ENCODE results near the gene COL4A2. TPM values are rescaled to one million over a fixed set of nuclear protein-coding genes. Genes with fewer than 3 reads are reported as not detected.

COL4A2 gene
- polyA plus RNA-seq, 3 donors: 93.5 to 632 (median 260) TPM

DNA sequence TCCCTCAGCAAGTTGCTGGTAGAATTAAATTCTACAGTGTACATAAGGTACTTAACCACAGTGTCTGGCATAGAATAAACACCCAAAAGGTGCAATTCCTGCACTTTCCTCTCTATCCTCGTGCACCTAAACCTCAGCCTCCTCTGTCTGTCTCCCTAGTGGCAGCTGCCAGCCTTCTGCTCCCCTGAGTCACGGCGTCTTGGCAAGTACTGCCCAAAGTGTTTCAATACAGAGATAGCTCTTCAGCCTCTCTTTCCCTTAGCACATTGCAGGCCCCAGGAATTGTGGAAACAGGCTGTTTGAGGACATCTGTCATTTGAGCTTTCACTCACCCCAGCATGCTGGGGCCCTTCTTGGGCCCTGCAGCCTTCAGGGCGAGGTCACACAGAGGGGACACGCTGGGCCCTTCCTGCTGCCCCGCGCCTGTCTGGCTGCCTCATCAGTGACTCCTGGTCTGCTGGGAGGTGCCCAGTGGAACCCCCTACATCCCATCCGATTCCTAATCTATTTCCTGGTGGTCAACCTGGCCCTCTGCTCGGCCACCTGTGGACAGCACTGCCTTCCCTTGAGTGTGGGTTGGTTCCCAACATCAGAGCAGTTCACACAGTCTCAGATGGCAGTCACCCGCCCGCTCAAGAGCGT, 19.3 kb downstream of the COL4A2 start:
- no peak overlapping the region for H3K27ac ChIP-seq (ENCODE audit: low read depth, low read length)
- WGBS, 3 donors: 60 to 81% (median 75%) methylated on average over 12 of the region's 12 CpGs

DNA sequence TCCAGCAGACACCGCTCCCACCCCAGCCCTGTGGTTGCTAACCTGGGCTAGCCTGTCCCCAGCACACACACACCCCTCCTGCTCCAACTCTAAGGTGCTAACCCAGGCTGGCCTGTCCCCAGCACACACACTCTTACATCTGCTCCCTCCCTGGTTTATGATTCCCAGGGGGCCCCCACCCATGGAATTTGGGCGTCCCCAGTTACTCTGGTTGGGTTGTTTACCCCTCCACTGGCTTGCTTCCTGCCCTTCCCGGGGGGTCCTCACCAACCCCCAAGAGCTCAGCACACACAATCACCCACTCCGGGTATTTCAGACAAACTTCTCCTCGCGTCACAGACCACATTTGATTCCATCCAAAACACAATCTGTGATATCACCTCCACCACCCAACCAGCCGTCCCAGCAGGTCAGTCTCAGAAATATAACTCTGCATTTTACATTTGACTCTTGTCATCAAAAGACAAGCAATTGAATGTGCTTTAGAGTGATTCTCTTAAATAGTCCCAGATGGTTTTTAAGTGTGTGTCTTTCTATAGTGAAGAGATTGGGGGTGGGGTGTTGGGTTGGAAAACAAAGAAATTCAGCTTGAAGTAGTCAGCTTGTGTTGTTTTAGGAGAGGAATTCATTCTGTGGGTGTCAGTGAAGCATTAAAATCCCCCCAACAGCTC, 20.1 kb downstream of the COL4A2 start:
- H3K27ac ChIP-seq (ENCODE audit: low read depth, low read length): no peak overlapping the region
- 32 to 60% (median 59%) methylated on average over 7 of the region's 7 CpGs for WGBS, 3 donors

DNA sequence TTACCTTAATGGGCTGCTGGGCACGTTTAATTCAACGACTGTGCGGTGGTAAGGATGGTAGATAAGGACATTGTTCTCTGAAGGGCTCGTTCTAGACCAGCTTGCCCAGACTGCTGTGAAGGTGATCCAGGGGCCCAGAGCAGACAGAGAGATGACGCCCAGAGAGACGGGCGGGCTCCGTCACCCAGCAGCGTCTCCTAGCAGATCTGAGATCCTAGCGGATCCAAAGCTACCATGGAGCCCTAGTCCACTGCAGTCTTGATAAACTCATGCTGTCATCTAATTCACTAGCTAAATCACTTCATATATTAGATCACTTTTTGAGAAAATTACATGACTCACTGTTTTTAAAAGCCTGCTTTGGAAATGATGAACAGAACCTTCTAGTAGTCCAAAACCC, 21.5 kb downstream of the COL4A2 start:
- 82 to 93% (median 87%) methylated on average over 10 of the region's 10 CpGs for WGBS, 3 donors
- H3K27ac ChIP-seq (ENCODE audit: low read depth, low read length): no peak overlapping the region

DNA sequence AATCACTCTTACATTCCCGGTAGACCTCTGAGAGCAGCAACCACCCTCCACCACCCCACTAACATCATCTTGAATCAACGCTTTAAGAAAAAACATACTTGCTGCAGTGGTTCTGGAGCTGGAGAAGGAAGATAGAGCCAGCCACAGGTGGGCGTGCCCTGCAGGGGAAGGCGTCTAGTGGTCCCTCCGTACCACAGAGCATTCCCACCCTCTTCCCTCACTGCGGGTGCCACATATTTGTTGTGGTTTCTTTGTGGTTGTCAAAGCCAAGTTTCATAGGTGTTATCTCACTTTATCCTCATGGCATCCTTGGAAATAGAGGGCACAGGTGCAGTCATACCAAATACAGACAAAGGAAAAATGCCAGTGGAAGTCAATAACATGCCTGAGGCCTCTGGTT, 22.2 kb downstream of the COL4A2 start:
- H3K27ac ChIP-seq (ENCODE audit: low read depth, low read length): no peak overlapping the region
- 78 to 81% (median 79%) methylated on average over 6 of the region's 6 CpGs for WGBS, 3 donors

DNA sequence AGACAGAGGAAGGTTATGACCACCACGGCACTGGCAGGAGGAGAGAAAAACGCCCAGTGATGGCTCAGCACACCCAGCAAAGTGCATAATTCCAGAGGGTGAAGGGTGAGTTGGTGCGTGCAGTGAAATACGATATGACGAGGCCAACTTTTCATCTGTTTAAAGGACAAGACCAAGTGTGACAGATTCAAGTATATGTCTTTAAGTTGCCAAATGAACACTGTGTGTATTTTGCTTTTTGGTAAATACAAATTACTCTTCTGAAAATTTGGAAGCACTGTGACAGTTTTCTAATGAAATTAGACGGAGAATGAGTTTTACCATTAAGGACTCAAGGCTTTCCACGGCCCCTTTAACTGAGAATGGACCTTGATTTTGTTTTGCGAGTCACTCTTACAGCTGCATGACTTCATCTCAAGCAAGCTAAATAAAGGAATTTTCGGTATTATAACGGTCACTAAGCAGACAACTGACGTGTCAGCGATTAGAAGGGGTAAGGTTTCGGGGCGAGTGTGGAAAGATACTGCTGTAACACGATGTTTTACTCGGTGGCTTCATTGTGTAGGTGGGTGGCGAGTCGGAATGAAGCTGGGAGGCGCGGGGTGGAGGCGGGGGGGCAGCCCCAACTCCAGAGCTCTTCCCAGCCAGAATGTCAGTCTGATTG, 22.8 kb downstream of the COL4A2 start:
- 76 to 90% (median 85%) methylated on average over 21 of the region's 21 CpGs for WGBS, 3 donors
- H3K27ac ChIP-seq (ENCODE audit: low read depth, low read length): no peak overlapping the region

DNA sequence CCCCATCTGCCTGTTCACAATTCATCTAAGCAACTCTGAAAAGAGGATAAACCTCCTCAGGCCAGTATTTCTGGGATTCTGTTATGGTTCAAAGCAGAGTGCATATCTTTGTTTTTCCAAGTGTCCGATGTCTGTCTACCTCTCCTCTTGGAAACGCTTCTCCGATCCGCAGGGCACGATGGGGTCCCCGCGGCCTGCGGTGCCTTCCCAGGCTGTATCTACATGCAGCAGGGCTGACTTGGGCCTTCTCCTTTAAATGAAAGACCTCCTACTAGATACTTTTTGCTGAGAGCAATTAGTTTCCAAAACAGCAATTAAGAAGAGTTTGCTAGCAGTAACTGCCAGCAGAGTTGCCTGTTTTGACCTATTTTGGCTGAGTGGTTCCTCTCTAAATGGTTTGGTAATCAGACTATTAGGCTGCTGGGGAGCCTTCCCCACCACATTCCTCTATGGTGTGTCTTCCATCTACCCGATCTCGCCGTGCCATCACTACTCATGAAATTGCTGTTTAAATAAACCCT, 23.5 kb downstream of the COL4A2 start:
- no peak overlapping the region for H3K27ac ChIP-seq (ENCODE audit: low read depth, low read length)
- WGBS, 3 donors: 80 to 90% (median 89%) methylated on average over 11 of the region's 11 CpGs

DNA sequence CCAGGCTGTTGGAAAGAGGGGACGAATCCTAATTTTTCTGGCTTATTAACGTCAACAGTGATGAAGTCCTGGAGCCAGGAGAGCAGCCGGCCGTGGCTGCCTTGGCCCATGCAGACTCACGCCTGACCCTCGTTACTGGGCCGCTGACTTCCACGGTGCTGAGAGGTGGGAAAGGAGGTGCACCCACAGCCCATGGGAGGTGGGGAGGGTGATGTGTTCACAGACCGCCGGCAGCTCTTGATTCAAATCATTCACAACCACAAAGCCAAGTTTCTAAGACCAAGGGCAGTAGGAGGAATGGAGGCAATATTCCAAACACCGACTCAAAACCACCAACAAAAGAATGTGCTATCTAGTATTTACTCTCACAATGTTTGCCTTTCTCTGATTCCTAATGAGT, 24.3 kb downstream of the COL4A2 start:
- 42 to 76% (median 69%) methylated on average over 11 of the region's 11 CpGs for WGBS, 3 donors
- H3K27ac ChIP-seq (ENCODE audit: low read depth, low read length): no peak overlapping the region

DNA sequence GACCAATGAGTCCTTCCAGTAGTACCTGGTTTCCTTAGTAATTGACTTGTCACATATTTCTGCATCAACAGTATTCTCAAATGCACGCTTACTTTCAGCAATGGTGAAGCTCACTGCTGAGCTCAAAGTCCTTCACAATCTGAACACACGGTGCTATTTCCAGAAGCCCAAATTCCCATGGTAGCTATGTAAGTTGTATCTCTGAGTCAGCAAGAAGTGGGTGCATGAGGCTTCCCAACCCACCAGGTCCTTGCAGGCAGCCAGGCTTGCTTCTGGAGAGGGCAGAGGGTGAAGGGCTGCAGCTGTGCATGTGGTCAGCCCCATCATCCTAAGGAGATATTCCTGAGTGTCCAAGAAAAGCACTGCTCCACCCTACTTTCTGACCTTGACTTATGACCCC, 25.7 kb downstream of the COL4A2 start:
- 66 to 81% (median 72%) methylated on average over 2 of the region's 2 CpGs for WGBS, 3 donors
- H3K27ac ChIP-seq (ENCODE audit: low read depth, low read length): no peak overlapping the region

DNA sequence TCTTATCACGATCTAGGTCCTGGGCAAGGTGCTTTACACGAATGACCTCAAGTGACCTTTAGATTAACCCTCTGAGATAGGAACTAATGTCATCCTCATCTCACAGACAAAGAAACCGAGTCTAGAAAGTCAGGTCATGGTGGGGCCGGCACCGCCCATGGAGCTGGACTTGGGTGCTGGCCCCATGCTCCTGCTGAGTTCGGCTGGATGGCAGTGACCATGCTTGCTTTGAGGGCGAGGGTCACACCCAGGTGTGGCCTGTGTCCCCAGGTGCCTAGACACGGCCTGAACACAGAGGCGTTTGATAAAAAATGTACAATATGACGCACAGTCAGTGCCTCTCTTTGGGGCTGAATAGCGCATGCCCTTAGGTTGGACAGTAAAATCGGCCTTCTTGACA, 26.8 kb downstream of the COL4A2 start:
- WGBS, 3 donors: 83 to 92% (median 89%) methylated on average over 12 of the region's 12 CpGs
- H3K27ac ChIP-seq (ENCODE audit: low read depth, low read length): no peak overlapping the region

DNA sequence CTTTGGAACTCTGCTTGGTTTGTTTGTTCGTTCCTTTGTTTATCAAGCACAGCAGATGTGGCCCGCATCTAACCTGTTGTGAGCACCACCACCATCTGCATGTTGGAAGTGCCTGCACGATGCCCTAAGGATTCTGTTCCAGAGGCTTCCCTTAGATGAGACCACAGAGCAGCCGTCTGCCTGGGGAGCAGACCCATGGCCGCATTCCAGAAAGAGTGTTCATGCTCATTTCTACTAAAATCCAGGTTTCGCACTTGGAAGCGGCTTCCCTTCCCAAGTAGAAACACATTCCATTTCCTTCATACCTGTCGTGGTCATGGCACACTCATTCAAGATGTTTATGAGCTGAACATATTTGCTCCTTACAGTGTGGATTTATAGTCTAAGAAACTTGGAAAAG, 27.2 kb downstream of the COL4A2 start:
- WGBS, 3 donors: 74 to 88% (median 85%) methylated on average over 8 of the region's 8 CpGs

DNA sequence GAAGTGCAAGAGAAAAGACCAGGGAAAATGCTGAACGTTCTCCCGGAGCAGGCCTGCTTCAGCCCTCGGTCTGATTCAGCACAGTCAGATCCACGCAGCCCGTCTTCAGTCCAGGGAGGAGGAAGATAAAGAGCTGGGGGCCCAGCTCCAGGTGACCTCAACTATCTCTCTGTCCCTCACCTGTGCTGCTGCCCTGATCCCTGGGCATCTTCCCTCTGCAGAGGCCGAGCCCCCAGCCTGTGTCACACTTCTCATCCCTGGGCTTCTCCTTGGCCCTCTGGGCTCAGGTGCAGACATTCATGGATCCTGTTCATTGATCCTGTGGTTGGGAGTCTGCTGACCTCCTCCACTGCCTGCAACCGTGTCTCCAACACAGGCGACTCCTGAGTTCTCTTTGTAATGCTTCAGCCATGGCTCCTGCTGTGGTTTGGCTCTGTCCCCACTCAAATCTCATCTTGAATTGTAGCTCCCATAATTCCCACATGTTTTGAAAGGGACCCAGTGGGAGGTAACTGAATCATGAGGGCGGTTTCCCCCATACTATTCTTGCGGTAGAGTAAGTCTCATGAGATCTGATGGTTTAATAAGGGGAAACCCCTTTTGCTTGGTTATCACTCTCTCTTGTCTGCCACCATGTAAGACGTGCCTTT, 27.9 kb downstream of the COL4A2 start:
- no peak overlapping the region for H3K27ac ChIP-seq (ENCODE audit: low read depth, low read length)
- WGBS, 3 donors: 85 to 94% (median 88%) methylated on average over 11 of the region's 11 CpGs

More for the DNA sequence above, 27.2 kb downstream of the COL4A2 start:
- H3K27ac ChIP-seq (ENCODE audit: low read depth, low read length): no peak overlapping the region

DNA sequence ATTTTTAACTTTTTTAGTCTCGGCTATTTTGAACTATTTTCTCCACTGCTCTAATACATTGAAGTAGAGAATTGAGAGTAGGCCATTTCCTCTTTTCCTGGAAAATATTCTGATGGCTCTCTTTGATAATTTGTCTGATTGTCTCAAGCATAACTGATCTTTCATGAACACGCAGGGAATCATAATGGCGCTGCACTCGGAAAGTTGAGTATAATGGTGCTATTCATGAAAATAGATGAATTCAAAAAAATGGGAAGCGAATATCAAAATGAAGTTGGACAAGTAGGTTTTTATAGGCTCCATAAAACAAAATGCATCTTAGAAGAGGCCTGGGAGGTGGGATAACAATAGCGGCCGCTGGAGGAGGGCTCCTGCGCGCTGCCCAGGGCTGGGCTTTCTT, 29.0 kb downstream of the COL4A2 start:
- WGBS, 3 donors: 90 to 95% (median 91%) methylated on average over 9 of the region's 9 CpGs
- H3K27ac ChIP-seq (ENCODE audit: low read depth, low read length): no peak overlapping the region

DNA sequence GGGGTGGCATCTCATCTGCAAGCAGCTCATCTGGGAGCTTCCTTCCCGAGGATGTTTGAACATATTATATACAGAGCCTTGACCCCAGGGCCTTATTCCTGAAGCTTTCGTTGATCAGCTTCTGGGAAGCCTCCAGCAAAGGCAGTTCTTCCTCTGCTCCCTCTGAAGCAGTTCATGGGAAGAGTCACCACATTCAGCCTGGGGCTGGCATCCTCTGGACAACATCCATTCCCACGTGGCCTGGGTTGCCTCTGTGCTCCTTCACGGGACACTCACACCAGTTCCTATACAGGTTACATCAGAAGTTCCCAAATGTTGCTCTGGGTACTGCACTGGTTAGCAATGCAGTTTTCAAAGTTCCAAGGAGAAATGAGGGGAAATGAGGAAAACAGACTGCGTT, 29.6 kb downstream of the COL4A2 start:
- H3K27ac ChIP-seq (ENCODE audit: low read depth, low read length): no peak overlapping the region
- 57 to 66% (median 62%) methylated on average over 5 of the region's 5 CpGs for WGBS, 3 donors

DNA sequence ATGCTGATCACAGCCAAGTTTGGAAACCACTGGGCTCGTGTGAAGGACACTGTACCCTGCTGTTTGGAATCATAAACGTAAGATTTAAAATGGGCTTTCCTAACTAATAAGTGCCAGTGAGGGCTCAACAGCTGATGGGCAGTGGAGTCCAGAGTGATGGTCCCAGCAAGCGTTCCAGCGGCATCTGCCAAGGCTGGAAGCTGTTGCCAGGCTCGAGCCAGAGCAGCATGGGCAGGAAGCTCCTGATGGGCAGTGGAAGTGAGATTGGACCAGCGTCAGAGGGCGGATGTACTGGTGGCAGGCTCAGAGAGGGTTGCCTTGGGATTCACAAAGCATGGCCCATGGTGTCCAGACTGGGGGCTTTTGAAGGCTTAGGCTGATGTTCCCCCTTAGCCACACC, 30.2 kb downstream of the COL4A2 start:
- peak overlapping the region; percentile 57 for H3K27ac ChIP-seq (ENCODE audit: low read depth, low read length)
- 62 to 69% (median 64%) methylated on average over 7 of the region's 7 CpGs for WGBS, 3 donors

DNA sequence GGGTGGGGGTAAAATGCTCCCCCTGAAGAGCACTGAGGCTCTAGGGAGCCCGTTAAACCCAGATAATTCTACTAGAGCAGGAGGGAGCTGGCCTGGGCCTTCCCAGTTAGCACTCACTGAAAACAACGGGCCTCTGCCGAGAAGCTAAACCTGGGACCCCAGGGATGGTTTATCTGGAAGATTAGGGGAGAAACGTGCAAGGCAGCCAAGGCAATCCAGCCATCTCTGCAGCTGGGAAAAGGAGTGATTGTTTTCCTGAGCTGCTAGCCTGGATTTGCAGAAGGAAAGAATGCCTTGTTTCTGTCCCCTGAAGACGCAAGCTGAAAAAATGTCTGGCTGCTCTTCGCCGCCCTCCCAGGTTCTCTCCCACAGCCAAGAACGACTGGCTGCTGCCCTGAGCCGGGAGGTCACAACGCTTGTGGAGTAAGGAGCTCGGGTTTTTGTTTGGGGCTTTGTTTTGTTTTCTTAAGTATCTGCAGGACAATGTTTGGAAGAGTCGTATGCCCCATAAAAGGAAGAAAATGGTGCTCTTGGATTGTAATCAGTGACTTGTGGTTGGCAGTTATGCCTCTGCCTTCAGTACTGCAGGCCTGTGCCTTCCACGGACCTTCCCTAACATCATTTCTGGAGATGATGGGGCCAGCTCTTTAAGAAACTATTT, 31.5 kb downstream of the COL4A2 start:
- 30 to 43% (median 38%) methylated on average over 13 of the region's 13 CpGs for WGBS, 3 donors
- H3K27ac ChIP-seq (ENCODE audit: low read depth, low read length): peak overlapping the region; percentile 32

DNA sequence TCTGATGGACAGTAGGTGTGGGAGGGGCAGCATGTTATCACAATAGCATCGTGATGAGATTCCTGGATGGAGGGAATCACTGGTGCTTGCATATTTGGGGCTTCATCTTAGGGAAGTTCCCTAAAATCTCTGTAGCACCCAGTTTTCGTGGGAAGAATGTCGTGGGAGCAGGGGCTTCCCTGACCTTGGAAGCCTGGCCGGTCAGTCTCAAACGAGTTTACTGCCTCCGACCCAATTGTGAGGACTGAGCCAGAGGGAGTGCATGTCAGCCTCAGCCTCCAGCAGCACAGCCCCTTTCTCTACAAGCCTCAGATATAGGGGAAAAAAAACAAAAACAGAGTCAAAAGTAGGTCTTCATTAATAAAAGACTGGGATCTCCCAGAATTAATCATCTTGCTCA, 32.2 kb downstream of the COL4A2 start:
- 60 to 72% (median 70%) methylated on average over 6 of the region's 6 CpGs for WGBS, 3 donors
- peak overlapping the region; percentile 32 for H3K27ac ChIP-seq (ENCODE audit: low read depth, low read length)

DNA sequence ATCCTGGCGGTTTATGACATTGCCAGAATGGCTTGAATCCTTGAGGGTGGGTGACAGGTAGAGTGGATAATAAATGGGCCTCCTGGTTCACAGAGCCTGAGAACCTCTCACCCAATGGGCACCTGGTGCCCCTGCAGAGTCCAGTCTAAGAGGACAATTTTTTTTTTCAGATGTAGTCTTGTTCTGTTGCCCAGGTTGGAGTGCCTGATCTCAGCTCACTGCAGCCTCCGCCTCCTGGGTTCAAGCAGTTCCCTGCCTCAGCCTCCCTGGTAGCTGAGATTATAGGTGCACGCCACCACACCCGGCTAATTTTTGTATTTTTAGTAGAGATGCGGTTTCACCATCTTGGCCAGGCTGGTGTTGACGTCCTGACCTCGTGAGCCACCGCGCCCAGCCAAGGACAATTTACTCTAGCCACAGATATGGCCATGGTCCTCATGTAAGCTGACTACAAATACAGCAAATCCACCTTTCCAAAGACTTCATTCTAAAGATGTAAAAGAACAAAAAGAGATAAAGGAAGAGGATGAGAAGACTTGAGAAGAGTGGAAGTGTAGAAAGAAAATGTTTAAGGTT, 33.0 kb downstream of the COL4A2 start:
- H3K27ac ChIP-seq (ENCODE audit: low read depth, low read length): peak overlapping the region; percentile 68
- WGBS, 3 donors: 82 to 86% (median 82%) methylated on average over 9 of the region's 9 CpGs

DNA sequence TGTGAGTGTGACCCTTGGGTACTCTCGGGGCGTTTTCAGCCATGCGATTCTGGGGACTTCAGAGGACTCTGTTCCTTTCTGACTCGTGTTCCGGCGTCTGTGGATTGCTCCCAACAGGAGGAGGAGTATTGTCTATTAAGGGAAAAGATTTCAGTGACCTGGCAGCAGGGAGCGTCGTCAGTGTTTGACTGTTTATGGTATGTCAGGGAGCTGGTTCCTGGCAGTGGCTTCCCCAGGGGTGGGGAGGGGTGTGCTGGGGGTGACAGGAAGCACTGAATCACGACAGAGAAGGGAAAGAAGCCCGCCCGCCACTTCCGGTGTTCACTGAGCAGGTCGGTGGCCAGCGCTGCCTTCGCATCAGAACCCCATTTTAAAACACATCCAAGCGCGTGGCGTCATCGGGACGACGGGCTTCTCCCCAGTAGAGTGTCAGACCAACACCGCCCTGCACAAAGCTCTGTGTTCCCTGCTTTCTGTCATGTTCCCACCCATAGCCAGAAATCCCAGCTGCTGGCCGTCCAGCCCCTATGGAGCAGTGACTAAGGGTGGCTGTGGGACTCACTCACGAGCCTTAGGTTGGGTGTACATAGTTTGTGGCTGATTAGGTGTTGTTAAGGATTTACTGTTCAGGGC, 33.8 kb downstream of the COL4A2 start:
- WGBS, 3 donors: 13 to 41% (median 20%) methylated on average over 24 of the region's 24 CpGs

More for the DNA sequence above, 33.8 kb downstream of the COL4A2 start:
- H3K27ac ChIP-seq (ENCODE audit: low read depth, low read length): peak overlapping the region; percentile 4

Measured in adipose tissue (tissue), 3 donors.